WTC11 (cell line): ENCODE measurements around the gene OTULIN. TPM values are rescaled to one million over a fixed set of nuclear protein-coding genes. Genes with fewer than 3 reads are reported as not detected.

Experiments used
- ATAC-seq: fragments of 200-7000 bp; cut with Tn5 transposase; 2 replicates; pipeline ENCODE4 v1.10.0; 2021; ENCODE audit warnings: mild to moderate bottlenecking, moderate library complexity
- CTCF ChIA-PET: fragments of 300-600 bp; sonication (Branson Sonifier 250); formaldehyde crosslinking; loops from one replicate; lab custom pipeline; 2021; ENCODE audit warnings: antibody characterized with exemption; lab: Charles Lee
- POLR2A ChIA-PET: fragments of 350-600 bp; sonication (Branson Sonifier 250); formaldehyde crosslinking; loops from one replicate; lab custom pipeline; 2021; ENCODE audit warnings: antibody characterized with exemption; lab: Charles Lee
- DNase-seq: peaks from one replicate; pipeline ENCODE4 v3.0.0; 2021; ENCODE audit warnings: low spot score
- H3K27ac Mint-ChIP-seq: 2 replicates; pipeline ENCODE4 v1.8.0; 2021; ENCODE audit warnings: mixed read lengths
- H3K27me3 Mint-ChIP-seq: 2 replicates; pipeline ENCODE4 v1.8.0; 2021; ENCODE audit warnings: low read depth, mild to moderate bottlenecking, moderate library complexity, mixed read lengths
- H3K36me3 Mint-ChIP-seq: 2 replicates; pipeline ENCODE4 v1.8.0; 2021; ENCODE audit warnings: mixed read lengths
- H3K4me1 Mint-ChIP-seq: 2 replicates; pipeline ENCODE4 v1.8.0; 2022; ENCODE audit warnings: mixed read lengths
- H3K4me3 Mint-ChIP-seq: 2 replicates; pipeline ENCODE4 v1.8.0; 2021; ENCODE audit warnings: mild to moderate bottlenecking, moderate library complexity, mixed read lengths
- H3K9me3 Mint-ChIP-seq: 2 replicates; pipeline ENCODE4 v1.8.0; 2021; ENCODE audit warnings: mixed read lengths
- ARID4B ChIP-seq: sonication (generic); formaldehyde crosslinking; IDR thresholded peaks from 2 replicates; pipeline ENCODE4 v1.8.0; 2023; ENCODE audit warnings: missing genetic modification reagents, mild to moderate bottlenecking, borderline replicate concordance
- ATF1 ChIP-seq: sonication (generic); formaldehyde crosslinking; IDR thresholded peaks from 2 replicates; pipeline ENCODE4 v1.8.1; 2023; ENCODE audit warnings: mild to moderate bottlenecking, moderate library complexity, missing genetic modification reagents
- E2F5 ChIP-seq: sonication (generic); formaldehyde crosslinking; IDR thresholded peaks from 2 replicates; pipeline ENCODE4 v1.8.1; 2022; ENCODE audit warnings: mild to moderate bottlenecking, moderate library complexity, missing genetic modification reagents
- ESRRA ChIP-seq: sonication (generic); formaldehyde crosslinking; IDR thresholded peaks from 2 replicates; pipeline ENCODE4 v1.8.1; 2022; ENCODE audit warnings: mild to moderate bottlenecking, missing genetic modification reagents, borderline replicate concordance
- FOXJ3 ChIP-seq: sonication (generic); formaldehyde crosslinking; IDR thresholded peaks from 2 replicates; pipeline ENCODE4 v1.9.0; 2021; ENCODE audit warnings: missing genetic modification reagents, mild to moderate bottlenecking, borderline replicate concordance
- FOXP1 ChIP-seq: sonication (generic); formaldehyde crosslinking; IDR thresholded peaks from 2 replicates; pipeline ENCODE4 v1.8.0; 2022; ENCODE audit warnings: missing genetic modification reagents, mild to moderate bottlenecking, moderate library complexity, borderline replicate concordance
- FOXP4 ChIP-seq: sonication (generic); formaldehyde crosslinking; IDR thresholded peaks from 2 replicates; pipeline ENCODE4 v1.8.0; 2022; ENCODE audit warnings: mild to moderate bottlenecking, missing genetic modification reagents
- IRF1 ChIP-seq: sonication (generic); formaldehyde crosslinking; IDR thresholded peaks from 2 replicates; pipeline ENCODE4 v1.8.0; 2023; ENCODE audit warnings: missing genetic modification reagents
- MYBL2 ChIP-seq: sonication (generic); formaldehyde crosslinking; IDR thresholded peaks from 2 replicates; pipeline ENCODE4 v1.8.1; 2023; ENCODE audit warnings: mild to moderate bottlenecking, moderate library complexity, missing genetic modification reagents
- NFYB ChIP-seq: sonication (generic); formaldehyde crosslinking; conservative IDR thresholded peaks from 2 replicates; pipeline ENCODE4 v1.8.0; 2022; ENCODE audit warnings: low read depth, missing genetic modification reagents
- NR1H2 ChIP-seq: sonication (generic); formaldehyde crosslinking; IDR thresholded peaks from 2 replicates; pipeline ENCODE4 v1.9.0; 2021; ENCODE audit warnings: mild to moderate bottlenecking, moderate library complexity, missing genetic modification reagents
- PRRX2 ChIP-seq: fragments of 250-450 bp; sonication (Bioruptor Pico); IDR thresholded peaks from 2 replicates; pipeline ENCODE4 v1.8.0; 2021; ENCODE audit warnings: mild to moderate bottlenecking
- TEAD4 ChIP-seq: sonication (generic); formaldehyde crosslinking; IDR thresholded peaks from 2 replicates; pipeline ENCODE4 v1.8.0; 2022; ENCODE audit warnings: mild to moderate bottlenecking, missing genetic modification reagents
- USF1 ChIP-seq: sonication (generic); formaldehyde crosslinking; IDR thresholded peaks from 2 replicates; pipeline ENCODE4 v1.8.0; 2022; ENCODE audit warnings: mild to moderate bottlenecking, missing genetic modification reagents
- ZBTB43 ChIP-seq: sonication (generic); formaldehyde crosslinking; IDR thresholded peaks from 2 replicates; pipeline ENCODE4 v1.8.1; 2023; ENCODE audit warnings: mild to moderate bottlenecking, missing genetic modification reagents
- ZNF219 ChIP-seq: sonication (generic); formaldehyde crosslinking; IDR thresholded peaks from 2 replicates; pipeline ENCODE4 v1.8.0; 2023; ENCODE audit warnings: missing genetic modification reagents, mild to moderate bottlenecking, borderline replicate concordance
- ZNF416 ChIP-seq: fragments of 250-450 bp; sonication (Bioruptor Pico); IDR thresholded peaks from 2 replicates; pipeline ENCODE4 v1.9.0; 2021; ENCODE audit warnings: mild to moderate bottlenecking, inconsistent platforms
- ZNF423 ChIP-seq: fragments of 250-450 bp; sonication (Bioruptor Pico); IDR thresholded peaks from 2 replicates; pipeline ENCODE4 v2.1.2; 2022; ENCODE audit warnings: mild to moderate bottlenecking, moderate library complexity
- ZNF425 ChIP-seq: fragments of 250-450 bp; sonication (Bioruptor Pico); conservative IDR thresholded peaks from 2 replicates; pipeline ENCODE4 v1.9.0; 2021; ENCODE audit warnings: mild to moderate bottlenecking
- ZNF671 ChIP-seq: fragments of 250-450 bp; sonication (Bioruptor Pico); IDR thresholded peaks from 2 replicates; pipeline ENCODE4 v1.8.0; 2021; ENCODE audit warnings: mild to moderate bottlenecking
- total RNA-seq: library from RNA; stranded (reverse); gene quantifications from 3 replicates; pipeline ENCODE4 v1.2.3, GENCODE V29; 2021

The OTULIN gene
- total RNA-seq, 1 experiment from 2014 or later, result 25.0 TPM

GRCh38 chr5:14667290-14667689, 2.8 kb downstream of the OTULIN start:
- Mint-ChIP-seq H3K4me3 (no peak overlapping the region), H3K4me1 (peaks cover 38% of the 10 kb centered on the region), H3K27ac (no peak overlapping the region; the same call in 1 of the 2 replicates), H3K9me3 (no peaks in the 10 kb centered on the region), H3K36me3 (no peaks in the 10 kb centered on the region), H3K27me3 (peaks cover 37% of the 10 kb centered on the region)
- ATAC-seq (no peak), DNase-seq (no peak)
- ChIA-PET POLR2A (no interaction called here), CTCF (interaction anchor here (1.5 to 1.8 kb wide), 2 partner anchors 18 to 19 kb away, joined by 5 to 6 read pairs; no protein-coding TSS in a partner anchor)
- no peak for TF ChIP-seq ZBTB43 (CRISPR knock-in tag)
- no peak for TF ChIP-seq ESRRA (CRISPR knock-in tag)
- no peak for TF ChIP-seq ZNF219 (CRISPR knock-in tag)
- TF ChIP-seq USF1 (CRISPR knock-in tag), result no peak
- TF ChIP-seq ATF1 (CRISPR knock-in tag), result no peak
- no peak for TF ChIP-seq ARID4B (CRISPR knock-in tag)
- TF ChIP-seq ZNF423 (CRISPR knock-in tag), result no peak
- TF ChIP-seq ZNF416, result no peak
- TF ChIP-seq ZNF425 (CRISPR knock-in tag), result no peak
- no peak for TF ChIP-seq MYBL2 (CRISPR knock-in tag)
- TF ChIP-seq TEAD4 (CRISPR knock-in tag), result no peak
- TF ChIP-seq NR1H2 (CRISPR knock-in tag), result no peak
- no peak for TF ChIP-seq FOXJ3 (CRISPR knock-in tag)
- no peak for TF ChIP-seq FOXP1 (CRISPR knock-in tag)
- no peak for TF ChIP-seq PRRX2
- no peak for TF ChIP-seq E2F5 (CRISPR knock-in tag)
- TF ChIP-seq ZNF671 (CRISPR knock-in tag), result no peak
- TF ChIP-seq IRF1 (CRISPR knock-in tag), result no peak
- no peak for TF ChIP-seq NFYB (CRISPR knock-in tag)
- TF ChIP-seq FOXP4 (CRISPR knock-in tag), result no peak
